Stimulated activated CD4-positive, alpha-beta T cell treated with anti-CD3 and anti-CD28 coated beads, TNF-alpha, amount 100 ng/mL, for 4 hours (primary cell): ENCODE measurements around the gene CCSER2.
"Not testable (repeated sequence)": the region's sequence is repeated elsewhere in the genome, so short reads cannot be mapped to it uniquely, and the experiment has no call there.

Experiments used
- DNase-seq, 3 experiments: peaks; one replicate each; pipeline ENCODE4 v3.0.0-alpha.2; 2020; ENCODE audit warnings: low read depth in 3 of 3

CCSER2 gene, protein sequence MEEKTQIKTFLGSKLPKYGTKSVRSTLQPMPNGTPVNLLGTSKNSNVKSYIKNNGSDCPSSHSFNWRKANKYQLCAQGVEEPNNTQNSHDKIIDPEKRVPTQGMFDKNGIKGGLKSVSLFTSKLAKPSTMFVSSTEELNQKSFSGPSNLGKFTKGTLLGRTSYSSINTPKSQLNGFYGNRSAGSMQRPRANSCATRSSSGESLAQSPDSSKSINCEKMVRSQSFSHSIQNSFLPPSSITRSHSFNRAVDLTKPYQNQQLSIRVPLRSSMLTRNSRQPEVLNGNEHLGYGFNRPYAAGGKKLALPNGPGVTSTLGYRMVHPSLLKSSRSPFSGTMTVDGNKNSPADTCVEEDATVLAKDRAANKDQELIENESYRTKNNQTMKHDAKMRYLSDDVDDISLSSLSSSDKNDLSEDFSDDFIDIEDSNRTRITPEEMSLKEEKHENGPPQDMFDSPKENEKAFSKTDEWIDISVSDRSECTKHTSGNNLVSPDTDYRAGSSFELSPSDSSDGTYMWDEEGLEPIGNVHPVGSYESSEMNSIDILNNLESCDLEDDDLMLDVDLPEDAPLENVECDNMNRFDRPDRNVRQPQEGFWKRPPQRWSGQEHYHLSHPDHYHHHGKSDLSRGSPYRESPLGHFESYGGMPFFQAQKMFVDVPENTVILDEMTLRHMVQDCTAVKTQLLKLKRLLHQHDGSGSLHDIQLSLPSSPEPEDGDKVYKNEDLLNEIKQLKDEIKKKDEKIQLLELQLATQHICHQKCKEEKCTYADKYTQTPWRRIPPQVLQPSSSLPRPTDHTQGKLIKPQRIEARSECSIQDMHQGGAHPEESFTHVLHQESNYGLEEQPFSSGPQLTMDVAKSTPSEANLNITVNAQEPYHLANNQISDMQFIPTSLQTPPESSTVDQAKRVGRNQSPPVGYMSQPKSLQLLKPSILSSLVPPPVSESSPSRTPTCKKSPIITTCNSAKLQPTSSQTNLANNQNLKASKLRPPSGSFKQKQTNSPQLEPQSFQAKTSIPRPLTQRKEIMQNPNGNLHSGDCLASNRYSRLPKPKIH

DNA sequence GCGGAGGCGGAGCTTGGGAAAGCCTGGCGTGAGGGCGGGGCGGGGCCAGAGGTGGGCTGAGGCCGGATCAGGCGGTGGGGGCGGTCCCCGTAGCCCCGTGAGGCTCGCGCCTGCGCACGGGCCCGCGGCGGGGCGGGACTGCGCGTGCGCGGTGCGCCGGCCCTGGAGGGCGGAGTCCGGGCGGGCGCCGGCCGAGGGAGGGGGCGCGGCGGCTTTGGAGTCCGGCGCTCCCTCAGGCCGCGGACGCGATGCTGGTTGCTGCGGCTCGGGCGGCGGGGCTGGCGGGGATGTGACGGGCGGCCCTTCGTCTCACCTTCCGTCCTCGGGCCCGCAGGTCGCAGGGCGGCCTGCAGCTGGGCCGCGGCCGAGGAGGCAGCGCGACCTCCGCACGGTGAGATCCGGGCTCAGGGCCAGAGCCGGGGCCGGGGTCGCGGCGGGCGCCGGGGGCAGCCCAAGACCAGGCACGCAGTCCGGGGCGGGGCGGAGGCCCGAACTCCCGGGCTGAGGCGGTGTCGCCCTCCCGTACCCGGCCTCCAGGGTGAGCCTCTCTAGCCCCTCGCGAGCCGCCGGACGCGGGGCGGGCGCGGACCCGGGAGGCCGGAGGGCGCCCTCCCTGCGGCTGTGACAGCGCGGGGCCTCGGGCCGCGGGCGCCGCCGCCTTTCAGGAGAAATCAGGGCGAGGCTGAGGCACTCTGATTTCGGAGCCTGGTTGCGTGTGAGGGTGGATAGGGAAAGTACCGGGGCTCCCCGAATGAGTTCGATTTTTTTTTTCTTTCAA, at the start of gene CCSER2:
TSS of gene CCSER2 (plus strand) at position 172 of the 778 bp plus-strand sequence. CDS start 42,464 bp downstream, outside the sequence.
- peak; percentile 83 to 91 (median 84) for DNase-seq

DNA sequence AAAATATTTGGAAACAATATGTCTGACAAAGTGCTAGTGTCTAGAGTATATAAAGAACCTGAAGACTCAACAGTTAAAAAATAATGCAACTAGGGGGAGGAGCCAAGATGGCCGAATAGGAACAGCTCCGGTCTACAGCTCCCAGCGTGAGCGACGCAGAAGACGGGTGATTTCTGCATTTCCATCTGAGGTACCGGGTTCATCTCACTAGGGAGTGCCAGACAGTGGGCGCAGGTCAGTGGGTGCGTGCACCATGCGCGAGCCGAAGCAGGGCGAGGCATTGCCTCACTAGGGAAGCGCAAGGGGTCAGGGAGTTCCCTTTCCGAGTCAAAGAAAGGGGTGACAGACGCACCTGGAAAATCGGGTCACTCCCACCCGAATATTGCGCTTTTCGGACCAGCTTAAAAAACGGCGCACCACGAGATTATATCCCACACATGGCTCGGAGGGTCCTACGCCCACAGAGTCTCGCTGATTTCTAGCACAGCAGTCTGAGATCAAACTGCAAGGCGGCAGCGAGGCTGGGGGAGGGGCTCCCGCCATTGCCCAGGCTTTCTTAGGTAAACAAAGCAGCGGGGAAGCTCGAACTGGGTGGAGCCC, 48.4 kb upstream of the CCSER2 start:
- DNase-seq = not testable (repeated sequence)

DNA sequence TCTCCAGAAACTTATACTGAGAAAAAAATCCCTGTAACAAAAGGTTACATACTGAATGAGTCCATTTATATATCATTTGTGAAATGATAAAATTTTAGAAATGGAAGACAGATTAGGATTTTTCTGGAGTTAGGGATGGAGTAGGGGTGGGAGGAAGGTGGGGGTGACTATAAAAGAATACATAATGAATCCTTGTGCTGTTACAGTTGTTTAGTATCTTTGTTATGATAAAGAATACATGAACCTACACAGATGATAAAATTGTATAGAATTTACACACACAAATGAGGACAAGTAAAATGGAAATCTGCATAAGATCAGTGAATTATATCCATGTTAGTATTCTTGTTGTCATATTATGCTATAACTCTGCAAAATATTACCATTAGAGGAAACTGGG, 41.7 kb upstream of the CCSER2 start:
- DNase-seq = no peak

DNA sequence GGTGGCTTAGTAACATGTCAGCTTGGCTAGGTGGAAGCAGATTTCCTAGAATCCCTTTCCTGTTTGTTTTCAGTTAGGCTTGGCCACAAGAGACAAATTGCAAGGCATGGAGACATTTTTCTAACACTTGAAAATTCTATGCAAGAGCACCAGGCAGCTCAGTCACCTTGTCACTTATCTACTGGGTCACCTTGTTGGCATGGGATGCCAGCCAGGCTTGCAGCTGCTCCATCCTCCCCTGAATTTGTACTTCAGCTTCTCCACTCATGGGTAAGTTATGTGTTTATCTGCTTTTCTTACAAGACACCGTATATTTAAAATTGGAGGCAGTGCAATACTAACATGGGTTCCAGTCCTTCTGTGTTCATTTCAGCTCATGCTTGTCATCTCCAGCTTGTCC, 40.2 kb upstream of the CCSER2 start:
- no peak for DNase-seq

DNA sequence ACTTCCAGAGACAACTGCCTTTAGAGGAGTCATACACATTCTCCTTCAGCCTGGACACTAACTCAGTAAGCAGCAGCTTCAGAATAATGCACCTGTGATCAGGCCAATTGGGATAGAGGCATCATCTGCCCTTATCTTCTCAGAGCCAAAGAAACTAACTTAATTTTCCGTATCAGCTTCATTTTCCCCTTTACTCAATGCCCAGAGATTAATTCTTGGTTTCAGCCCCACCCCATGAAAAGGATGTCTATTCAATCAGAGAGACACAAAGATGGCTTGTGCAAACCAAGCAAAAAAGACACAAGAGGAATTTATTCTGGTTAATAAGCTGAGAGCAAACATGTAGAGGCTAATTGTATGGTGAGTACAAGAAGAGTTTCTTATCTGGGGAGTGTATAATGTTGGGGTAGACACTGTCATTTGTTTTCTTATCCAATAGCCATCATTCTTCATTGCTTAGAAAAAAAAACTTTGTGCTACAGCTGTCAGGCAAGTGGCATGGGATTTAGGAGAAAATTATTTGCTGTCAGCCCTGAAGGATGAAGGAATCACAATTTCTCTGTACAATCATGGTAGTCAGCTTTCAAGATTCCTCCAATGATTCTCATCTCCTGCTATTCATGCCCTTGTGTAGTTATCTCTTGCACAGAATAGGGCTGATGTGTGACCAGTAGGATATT, 38.7 kb upstream of the CCSER2 start:
- no peak for DNase-seq

DNA sequence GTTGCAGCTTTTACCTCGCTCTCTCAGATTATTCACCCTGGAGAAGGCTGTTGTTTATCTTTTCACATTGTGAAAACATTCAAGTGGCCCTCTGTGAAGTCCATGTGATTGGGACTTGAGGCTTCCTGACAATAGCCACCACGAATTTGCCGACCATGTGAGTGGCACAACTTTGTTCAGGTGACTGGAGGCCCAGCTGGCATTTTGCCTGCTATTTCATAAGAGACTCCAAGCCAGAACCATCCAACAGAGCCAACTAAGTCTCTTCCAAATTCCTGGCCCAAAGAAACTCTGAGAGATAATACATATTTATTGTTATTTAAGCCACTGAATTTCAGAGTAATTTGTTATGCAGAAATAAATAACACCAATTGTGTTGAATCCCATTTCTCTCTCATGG, 38.2 kb upstream of the CCSER2 start:
- no peak for DNase-seq

DNA sequence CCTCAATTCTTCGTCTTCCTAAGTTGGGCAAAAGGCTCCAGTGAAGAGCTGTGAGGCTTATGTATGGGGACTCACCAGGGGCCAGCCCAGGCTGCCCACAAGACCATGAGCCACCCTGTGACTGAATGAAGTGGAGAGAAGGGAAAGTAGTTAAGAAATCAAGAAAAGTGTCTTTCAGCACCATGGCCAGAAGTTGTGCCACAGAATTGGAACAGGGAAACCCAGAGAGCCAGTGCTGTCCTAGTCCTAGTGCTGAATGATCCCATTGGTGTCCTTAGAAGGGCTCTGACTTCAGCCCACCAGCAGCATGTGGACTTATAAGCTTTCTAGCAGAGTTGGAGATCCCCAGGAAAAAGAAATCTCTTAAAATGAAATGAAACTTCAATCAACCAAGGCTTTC, 37.0 kb upstream of the CCSER2 start:
- DNase-seq = no peak

DNA sequence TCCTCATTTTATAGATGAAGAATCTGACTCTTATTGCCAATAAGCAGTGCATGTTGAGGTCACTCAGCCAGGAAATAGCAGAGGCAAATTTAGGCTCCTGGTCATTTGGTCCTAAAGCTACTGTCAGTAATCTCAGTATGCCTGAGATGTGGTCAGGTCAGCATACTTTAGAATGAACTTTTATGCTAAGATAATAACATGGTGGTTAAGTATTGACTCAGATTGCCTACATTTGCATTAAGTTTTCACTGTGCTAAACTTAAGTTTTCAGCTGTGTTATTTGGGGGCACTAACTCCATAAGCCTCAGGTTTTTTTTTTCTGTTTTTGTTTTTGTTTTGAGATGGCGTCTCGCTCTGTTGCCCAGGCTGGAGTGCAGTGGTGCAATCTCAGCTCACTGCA, 35.9 kb upstream of the CCSER2 start:
- no peak for DNase-seq

DNA sequence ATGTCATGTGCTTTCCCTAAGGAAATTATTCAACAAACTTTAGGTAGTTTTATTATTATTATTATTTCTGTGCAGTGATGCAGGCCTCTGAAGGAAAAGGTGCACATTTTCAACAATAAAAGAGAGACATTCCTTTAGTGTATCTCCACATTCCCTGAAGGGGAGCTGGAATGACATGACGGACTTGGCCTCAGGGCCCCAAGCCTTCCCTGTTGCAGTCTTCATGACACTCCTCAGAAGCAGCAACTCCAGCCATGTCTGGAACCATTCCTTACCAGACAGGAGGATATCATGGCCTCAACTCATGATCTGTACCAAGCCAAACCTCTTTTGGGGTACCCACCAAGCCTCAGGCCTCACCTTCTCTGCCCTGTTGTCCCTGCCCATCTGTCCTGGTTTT, 35.2 kb upstream of the CCSER2 start:
- DNase-seq = no peak

DNA sequence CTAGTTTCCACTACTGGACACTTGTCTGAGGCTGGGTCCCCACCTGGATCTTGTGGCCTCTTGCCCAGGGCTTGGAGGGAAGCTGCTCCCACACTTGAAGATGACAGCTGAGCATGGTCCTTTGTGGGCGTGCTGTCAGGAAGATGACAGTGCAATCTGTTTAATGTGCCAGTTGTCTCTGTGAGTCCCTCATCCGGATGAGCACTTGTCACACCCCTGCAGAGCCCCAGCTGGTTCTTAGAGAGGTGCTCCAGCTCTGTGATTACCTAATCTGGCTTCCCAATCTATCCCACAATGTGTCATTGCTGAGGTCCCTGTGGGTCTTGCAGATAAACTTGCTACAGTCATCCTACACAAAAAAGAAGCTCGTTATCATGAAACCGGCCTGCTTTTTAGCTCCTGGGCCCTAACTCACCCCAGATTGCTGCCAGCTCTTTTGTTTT, 34.8 kb upstream of the CCSER2 start:
- no peak for DNase-seq

DNA sequence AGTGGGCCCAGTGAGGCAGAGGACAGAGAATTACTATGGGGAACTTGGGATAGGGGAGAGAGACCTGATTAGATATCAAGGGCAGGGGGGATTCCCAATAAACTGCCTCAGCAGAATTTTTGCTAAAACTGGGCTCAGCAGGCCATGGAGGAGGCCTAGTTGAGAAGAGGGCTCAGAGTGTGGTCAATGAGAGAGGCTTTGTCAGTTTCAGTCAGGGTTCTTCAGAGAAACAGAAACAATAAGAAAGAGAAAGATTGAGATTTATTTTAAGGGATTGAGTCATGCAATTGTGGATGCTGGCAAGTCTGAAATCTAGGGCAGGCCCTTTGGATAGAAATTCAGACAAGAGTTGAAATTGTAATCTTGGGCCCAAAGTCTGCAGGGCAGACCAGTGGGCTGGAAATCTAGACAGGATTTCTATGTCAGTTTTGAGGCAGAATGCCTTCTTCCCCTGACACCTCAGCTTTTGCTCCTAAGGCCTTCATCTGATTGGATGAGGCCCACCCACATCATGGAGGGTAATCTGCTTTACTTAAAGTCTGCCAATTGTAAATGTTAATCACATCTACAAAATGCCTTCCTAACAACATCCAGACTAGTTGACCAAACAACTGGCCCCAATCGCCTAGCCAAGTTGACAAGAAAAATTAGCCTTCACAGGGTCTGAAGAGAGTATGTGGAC, 33.5 kb upstream of the CCSER2 start:
- DNase-seq = no peak

DNA sequence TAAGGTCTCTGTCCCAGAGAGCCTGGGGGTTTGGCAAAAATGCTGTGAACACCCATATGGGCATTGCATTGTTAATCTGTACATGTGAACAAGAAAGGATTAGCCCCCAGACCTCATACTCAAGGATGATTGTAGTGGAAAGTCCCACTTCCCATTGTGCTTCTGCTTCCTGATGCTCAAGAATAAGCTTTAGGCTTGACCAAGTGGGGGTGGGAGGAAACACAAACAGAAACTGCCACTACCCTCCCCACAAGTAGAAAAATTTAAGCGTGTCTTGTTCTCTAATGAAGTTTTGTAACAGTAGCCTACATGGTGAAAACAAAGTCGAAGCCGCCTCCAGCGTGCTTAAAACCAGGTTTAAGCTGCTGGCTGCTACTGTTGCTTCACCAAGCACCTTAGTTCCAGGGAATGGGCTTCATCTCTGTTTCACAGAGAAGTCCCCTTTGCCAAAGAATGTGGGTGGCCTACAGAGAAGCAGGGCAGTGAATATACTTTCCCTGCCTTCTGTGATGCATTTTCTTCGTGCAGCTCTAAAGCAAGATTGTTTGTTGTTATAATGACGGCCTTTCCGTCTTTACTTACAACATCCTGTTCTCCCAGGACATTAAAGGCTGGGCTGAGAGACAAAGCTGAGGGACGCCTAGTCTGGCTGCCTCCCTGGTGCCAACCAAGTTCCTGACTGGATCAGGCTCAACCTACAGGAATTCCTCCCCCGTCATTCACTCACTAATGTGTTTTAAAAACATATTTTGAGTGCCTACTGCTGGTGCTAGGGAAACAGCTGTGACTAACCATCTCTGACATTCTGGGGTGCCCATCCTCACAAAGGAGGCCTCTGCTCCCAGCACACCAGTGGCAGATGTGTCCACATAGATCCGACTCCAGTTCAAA, 32.1 kb upstream of the CCSER2 start:
- DNase-seq = no peak

DNA sequence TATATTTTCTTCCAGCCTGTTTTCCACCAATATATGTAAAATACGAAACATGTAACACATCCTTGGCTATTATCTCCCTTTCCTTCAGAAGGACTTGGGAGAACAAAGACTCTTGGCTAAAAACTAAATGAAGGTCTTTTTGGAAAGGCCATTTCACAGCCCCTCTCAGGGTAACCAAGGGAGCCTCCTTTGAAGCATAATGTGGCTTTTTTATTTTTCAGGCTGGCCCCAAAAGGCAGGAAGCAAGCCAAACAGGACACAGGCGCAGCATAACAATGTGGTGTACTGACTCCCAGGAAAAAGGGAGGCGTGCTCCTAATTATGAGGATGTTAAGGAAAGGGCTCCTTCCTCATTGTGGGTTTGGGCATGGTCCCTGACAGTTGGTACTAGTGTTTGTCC, 30.3 kb upstream of the CCSER2 start:
- DNase-seq = no peak

DNA sequence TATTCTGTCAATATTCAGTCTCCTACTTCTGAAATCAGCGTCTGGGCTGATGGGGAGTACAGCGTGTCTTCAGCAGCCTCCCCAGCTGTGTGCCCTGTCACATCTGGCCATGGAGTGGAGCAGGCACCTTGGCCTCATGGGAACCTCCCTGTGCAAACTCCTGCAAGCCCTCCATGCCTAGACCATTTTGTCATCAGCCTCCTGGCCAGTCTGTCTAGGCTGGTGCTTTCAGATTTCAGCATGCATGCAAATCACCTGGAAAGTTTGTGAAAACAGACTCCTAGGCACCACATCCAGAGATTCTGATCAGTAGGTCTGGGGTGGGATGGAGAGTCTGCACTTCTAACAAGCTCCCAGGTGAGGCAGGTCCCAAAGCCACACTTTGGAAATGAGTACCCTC, 26.2 kb upstream of the CCSER2 start:
- no peak for DNase-seq

DNA sequence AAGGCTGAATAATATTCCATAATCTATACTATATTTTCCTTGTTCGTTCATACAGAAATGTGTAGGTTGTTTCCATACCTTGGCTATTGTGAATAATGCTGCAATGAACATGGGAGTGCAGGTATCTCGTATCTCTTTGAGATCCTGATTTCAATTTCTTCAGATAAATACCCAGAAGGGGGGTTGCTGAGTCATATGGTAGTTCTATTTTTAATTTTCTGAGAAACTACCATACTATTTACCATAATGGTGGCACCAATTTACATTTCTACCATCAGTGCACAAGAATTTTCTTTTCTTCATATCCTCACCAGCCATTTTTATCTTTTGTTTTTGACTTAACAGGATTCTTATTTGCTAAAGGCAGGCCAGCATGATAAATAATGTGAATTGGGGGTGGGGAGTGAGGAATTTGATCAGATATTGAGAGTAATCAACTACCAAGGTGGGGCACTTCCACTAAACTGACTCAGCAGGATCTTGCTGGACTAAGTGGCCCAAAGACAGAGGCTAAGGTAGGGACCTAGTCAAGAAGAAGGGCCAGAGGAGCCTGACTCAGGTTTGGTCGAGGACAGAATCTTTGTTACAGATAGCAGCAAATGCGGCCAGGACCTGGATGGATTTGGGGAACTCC, 21.5 kb upstream of the CCSER2 start:
- DNase-seq = no peak

DNA sequence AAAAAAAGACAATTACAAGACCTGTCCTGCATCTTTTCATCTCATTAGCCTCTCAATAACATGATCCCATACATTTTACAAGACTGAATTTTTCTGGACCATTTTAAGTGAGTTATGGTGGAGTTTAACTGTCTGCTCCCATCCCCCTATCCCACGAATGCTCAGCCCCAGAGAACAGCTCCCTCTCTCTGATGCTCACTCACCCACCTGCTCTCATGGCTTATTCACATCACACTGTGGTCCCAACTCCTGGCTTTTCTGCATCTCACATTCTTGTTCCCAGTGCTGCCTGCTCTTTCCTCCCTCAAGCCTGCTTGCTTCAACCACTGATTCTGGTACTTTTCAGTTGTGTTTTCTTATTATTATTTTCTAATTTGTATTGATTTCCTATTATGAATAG, 20.4 kb upstream of the CCSER2 start:
- no peak for DNase-seq

DNA sequence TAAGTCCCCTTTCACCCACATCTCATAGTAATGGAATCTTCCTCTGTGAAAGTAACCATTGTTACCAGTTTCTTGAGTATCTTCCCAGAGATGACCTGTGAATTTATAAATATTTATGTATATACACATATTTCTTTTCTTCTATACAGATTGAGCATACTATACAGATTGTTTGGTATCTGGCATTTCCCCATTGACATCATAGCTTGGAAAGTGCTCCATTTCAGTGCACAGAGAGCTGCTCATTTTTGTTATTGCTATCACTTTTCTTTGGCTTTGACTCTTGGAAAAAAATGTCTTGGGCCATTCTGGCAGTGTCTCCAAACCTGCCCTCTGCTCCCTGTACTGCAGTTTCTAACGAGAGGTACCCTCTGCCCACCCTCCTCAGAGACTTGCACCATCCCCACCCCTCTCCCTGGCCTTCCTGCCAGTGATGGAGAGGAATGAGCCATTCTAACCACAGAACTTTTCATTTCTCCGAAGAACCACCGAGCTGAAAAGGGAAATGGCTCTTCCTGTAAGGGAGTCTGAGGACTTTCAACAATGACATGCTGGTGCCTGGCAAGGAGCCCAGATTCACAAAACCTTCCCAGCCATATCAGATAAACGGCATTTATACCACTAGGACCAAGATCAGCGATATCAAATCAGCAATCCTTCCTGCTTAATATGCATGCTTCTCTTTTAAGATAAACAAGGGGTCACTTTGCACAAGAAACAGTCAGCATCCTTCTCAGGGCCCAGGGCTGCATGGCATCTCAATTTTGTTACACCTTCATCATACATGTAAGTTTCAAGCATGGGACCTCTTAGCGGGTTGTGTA, 19.7 kb upstream of the CCSER2 start:
- peak in 1 of 3 experiments; percentile 10 for DNase-seq

DNA sequence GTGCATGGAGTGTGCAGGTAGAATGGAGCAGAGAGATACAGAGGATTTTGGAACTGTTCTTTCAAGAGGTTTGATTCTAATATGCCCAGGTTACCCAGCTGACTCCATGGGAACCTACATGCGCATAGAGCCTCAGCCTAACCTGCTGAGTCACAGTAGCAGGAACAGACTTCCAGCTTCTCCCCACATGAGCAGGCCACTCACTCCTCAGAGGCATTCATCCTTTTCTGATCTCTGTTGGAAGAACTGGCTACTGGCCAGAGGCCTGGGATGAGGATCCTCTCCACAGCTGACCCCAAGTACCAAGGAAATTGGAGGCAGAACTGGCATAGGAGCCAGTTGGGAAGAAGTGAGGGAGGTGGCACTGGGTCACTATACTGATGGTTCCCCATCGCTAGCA, 17.9 kb upstream of the CCSER2 start:
- no peak for DNase-seq
